SK-N-SH treated with all-trans-retinoic acid at 6 μM for 48 hours (cell line): ENCODE data around the gene LRMDA.

Experiments
- BACH2 ChIP-seq: fragments of 250-450 bp; sonication (Bioruptor Pico); IDR thresholded peaks from 2 replicates; pipeline ENCODE4 v1.9.0; 2021; ENCODE audit warnings: mild to moderate bottlenecking, borderline replicate concordance
- CREB5 ChIP-seq: fragments of 250-450 bp; sonication (Bioruptor Pico); IDR thresholded peaks from 2 replicates; pipeline ENCODE4 v1.5.1; 2020; ENCODE audit warnings: low read depth, mild to moderate bottlenecking, moderate library complexity
- OSR1 ChIP-seq: fragments of 250-450 bp; sonication (Bioruptor Pico); IDR thresholded peaks from 2 replicates; pipeline ENCODE4 v1.8.0; 2022; ENCODE audit warnings: moderate library complexity, mild to moderate bottlenecking, inconsistent platforms
- RARB ChIP-seq: fragments of 250-450 bp; sonication (Bioruptor Pico); IDR thresholded peaks from 2 replicates; pipeline ENCODE4 v1.8.0; 2021; ENCODE audit warnings: mild to moderate bottlenecking, moderate library complexity
- TOX ChIP-seq: fragments of 250-450 bp; sonication (Bioruptor Pico); IDR thresholded peaks from 2 replicates; pipeline ENCODE4 v1.8.0; 2021; ENCODE audit warnings: mild to moderate bottlenecking, moderate library complexity, borderline replicate concordance
- TSHZ2 ChIP-seq: fragments of 250-450 bp; sonication (Bioruptor Pico); IDR thresholded peaks from 2 replicates; pipeline ENCODE4 v1.5.0; 2020; ENCODE audit warnings: mild to moderate bottlenecking, moderate library complexity
- ZC3H10 ChIP-seq: fragments of 250-450 bp; sonication (Bioruptor Pico); IDR thresholded peaks from 2 replicates; pipeline ENCODE4 v1.5.1; 2021; ENCODE audit warnings: mild to moderate bottlenecking, moderate library complexity
- ZFP3 ChIP-seq: fragments of 250-450 bp; sonication (Bioruptor Pico); IDR thresholded peaks from 2 replicates; pipeline ENCODE4 v1.5.0; 2020; ENCODE audit warnings: mild to moderate bottlenecking, moderate library complexity
- ZFP30 ChIP-seq: fragments of 450-650 bp; formaldehyde crosslinking; IDR thresholded peaks from 2 replicates; pipeline ENCODE4 v1.5.0; 2022; ENCODE audit warnings: mild to moderate bottlenecking, moderate library complexity
- ZNF565 ChIP-seq: fragments of 450-650 bp; formaldehyde crosslinking; conservative IDR thresholded peaks from 2 replicates; pipeline ENCODE4 v1.5.0; 2020; ENCODE audit warnings: low read depth, mild to moderate bottlenecking, moderate library complexity
- ZNF70 ChIP-seq: fragments of 450-650 bp; formaldehyde crosslinking; IDR thresholded peaks from 2 replicates; pipeline ENCODE4 v1.5.0; 2020; ENCODE audit warnings: mild to moderate bottlenecking, moderate library complexity
- ZNF8 ChIP-seq: fragments of 450-650 bp; formaldehyde crosslinking; IDR thresholded peaks from 2 replicates; pipeline ENCODE4 v1.5.0; 2020; ENCODE audit warnings: mild to moderate bottlenecking, moderate library complexity
- TF ChIP-seq, protein P1 (sequence below): fragments of 250-450 bp; sonication (Bioruptor Pico); IDR thresholded peaks from 2 replicates; pipeline ENCODE4 v1.8.0; 2021; ENCODE audit warnings: low read depth, mild to moderate bottlenecking, moderate library complexity, borderline replicate concordance
- TF ChIP-seq, protein P2 (sequence below): fragments of 250-450 bp; sonication (Bioruptor Pico); IDR thresholded peaks from 2 replicates; pipeline ENCODE4 v1.8.0; 2020; ENCODE audit warnings: mild to moderate bottlenecking, moderate library complexity, borderline replicate concordance

DNA sequence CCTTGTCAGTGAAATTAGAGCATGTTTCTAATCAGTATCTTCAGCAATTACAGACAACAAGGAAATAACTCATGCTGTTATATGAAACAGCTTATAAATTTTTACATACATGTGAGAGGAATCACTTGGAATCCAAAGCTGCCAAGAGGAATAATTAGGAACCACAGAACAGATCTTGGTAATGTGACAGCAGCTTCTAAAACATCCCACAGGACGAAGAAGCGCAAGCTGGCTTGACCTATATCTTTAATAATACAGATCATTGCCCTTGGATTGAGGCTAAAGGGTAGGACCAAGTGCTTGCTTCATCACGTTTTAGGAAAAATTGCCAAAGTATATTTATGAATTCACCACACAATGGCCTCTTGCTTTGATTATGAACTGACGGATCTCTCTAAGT is 869.8 kb downstream of the LRMDA start:
- TF ChIP-seq CREB5 (CRISPR knock-in tag) (no peak), OSR1 (CRISPR knock-in tag) (no peak), ZFP3 (CRISPR knock-in tag) (no peak), ZNF70 (CRISPR knock-in tag) (no peak), TSHZ2 (CRISPR knock-in tag) (no peak), ZC3H10 (CRISPR knock-in tag) (no peak), ZFP30 (CRISPR knock-in tag) (no peak), TOX (CRISPR knock-in tag) (no peak), BACH2 (CRISPR knock-in tag) (no peak), ZNF565 (CRISPR knock-in tag) (no peak), ZNF8 (CRISPR knock-in tag) (no peak), RARB (CRISPR knock-in tag) (no peak)
- TF ChIP-seq, protein P1, sequence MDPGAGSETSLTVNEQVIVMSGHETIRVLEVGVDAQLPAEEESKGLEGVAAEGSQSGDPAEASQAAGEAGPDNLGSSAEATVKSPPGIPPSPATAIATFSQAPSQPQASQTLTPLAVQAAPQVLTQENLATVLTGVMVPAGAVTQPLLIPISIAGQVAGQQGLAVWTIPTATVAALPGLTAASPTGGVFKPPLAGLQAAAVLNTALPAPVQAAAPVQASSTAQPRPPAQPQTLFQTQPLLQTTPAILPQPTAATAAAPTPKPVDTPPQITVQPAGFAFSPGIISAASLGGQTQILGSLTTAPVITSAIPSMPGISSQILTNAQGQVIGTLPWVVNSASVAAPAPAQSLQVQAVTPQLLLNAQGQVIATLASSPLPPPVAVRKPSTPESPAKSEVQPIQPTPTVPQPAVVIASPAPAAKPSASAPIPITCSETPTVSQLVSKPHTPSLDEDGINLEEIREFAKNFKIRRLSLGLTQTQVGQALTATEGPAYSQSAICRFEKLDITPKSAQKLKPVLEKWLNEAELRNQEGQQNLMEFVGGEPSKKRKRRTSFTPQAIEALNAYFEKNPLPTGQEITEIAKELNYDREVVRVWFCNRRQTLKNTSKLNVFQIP: no peak
- TF ChIP-seq, protein P2, sequence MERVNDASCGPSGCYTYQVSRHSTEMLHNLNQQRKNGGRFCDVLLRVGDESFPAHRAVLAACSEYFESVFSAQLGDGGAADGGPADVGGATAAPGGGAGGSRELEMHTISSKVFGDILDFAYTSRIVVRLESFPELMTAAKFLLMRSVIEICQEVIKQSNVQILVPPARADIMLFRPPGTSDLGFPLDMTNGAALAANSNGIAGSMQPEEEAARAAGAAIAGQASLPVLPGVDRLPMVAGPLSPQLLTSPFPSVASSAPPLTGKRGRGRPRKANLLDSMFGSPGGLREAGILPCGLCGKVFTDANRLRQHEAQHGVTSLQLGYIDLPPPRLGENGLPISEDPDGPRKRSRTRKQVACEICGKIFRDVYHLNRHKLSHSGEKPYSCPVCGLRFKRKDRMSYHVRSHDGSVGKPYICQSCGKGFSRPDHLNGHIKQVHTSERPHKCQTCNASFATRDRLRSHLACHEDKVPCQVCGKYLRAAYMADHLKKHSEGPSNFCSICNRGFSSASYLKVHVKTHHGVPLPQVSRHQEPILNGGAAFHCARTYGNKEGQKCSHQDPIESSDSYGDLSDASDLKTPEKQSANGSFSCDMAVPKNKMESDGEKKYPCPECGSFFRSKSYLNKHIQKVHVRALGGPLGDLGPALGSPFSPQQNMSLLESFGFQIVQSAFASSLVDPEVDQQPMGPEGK (CRISPR knock-in tag): no peak
